ENCODE measurements around the gene VPS11. TPM values are rescaled to one million over a fixed set of nuclear protein-coding genes. Genes with fewer than 3 reads are reported as not detected.

The VPS11 gene
- total RNA-seq, 2 donors from 2014 or later = 41.1 to 49.1 TPM

DNA sequence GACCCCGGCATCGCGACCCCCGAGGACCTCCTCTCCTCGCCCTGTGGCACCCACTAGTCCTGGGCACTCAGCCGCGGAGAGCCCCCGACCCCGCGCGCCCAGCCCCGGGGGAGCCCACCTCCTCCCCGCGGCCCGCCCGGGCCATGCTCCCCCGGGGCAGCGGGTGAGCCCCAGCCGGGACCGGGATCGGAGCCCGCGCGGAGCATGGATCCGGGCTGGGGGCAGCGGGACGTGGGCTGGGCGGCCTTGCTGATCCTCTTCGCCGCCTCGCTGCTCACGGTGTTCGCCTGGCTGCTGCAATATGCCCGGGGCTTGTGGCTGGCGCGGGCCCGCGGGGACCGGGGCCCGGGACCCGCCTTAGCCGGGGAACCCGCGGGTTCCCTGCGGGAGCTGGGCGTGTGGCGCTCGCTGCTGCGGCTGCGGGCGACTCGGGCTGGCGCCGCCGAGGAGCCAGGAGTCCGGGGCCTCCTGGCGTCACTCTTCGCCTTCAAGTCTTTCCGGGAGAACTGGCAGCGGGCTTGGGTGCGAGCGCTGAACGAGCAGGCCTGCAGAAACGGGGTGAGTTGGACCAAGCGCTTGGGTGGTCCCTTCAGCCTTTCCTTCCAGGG, 40.0 kb downstream of the VPS11 start:
- no peak for DNase-seq (ENCODE audit: low spot score)
- peaks cover 0 to 12% of the 10 kb centered on the region in 2 donors for H3K36me3 ChIP-seq
- intact Hi-C loops (cut with DNase I) = no loop called here
- no peaks in the 10 kb centered on the region for H3K9me3 ChIP-seq
- 0% methylated on average over 29 of the region's 65 CpGs for WGBS
- TF ChIP-seq, protein P1, sequence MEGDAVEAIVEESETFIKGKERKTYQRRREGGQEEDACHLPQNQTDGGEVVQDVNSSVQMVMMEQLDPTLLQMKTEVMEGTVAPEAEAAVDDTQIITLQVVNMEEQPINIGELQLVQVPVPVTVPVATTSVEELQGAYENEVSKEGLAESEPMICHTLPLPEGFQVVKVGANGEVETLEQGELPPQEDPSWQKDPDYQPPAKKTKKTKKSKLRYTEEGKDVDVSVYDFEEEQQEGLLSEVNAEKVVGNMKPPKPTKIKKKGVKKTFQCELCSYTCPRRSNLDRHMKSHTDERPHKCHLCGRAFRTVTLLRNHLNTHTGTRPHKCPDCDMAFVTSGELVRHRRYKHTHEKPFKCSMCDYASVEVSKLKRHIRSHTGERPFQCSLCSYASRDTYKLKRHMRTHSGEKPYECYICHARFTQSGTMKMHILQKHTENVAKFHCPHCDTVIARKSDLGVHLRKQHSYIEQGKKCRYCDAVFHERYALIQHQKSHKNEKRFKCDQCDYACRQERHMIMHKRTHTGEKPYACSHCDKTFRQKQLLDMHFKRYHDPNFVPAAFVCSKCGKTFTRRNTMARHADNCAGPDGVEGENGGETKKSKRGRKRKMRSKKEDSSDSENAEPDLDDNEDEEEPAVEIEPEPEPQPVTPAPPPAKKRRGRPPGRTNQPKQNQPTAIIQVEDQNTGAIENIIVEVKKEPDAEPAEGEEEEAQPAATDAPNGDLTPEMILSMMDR (IDR thresholded peaks at IDR 0.05) = no peak
- TF ChIP-seq POLR2A (IDR thresholded peaks at IDR 0.05) = no peak
- no peak for TF ChIP-seq POLR2AphosphoS5 (IDR thresholded peaks at IDR 0.05)
- peak overlapping the region; percentile 56 to 65 for H3K27ac ChIP-seq
- H3K4me3 ChIP-seq = peak overlapping the region; percentile 88 to 93
- H3K27me3 ChIP-seq (replicated peaks; ENCODE audit: insufficient read depth) = no peaks in the 10 kb centered on the region
- no peaks in the 10 kb centered on the region for H3K4me1 ChIP-seq (replicated peaks)

DNA sequence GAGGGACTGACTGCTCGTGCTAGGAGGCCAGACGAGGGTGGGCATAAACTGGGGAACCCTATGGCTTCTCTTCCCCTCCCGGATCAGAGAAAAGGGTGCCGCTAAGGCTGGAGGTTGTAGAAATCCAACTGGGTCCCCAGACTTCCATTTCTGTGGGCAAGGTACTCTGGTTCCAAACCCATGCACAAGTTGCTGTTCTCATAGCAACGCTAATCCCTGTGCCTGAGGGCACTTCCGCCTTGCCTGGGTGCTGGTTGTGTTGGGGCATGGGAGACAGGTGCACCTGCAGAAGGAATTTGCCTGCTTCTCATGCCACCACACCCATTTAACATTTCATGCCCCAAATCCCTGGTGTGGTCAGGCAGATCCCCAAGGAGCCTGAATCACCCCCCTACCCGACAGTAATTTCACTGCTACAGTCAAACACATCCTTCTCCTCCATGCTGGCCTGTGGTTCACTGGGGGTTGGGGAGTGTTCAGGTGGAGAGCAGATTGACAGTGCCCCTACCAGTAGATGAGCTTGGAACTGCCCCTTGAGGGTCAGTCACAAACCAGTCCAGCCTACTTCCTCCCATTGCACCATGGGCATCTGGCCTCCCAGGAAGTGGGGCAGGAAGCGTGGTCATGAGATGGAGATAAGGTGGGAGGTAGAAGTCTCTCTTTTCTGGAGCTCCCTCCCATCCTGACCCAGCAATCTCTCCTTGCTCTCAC, 40.7 kb downstream of the VPS11 start:
- H3K27me3 ChIP-seq (replicated peaks; ENCODE audit: insufficient read depth) = no peaks in the 10 kb centered on the region
- H3K4me3 ChIP-seq = peak overlapping the region; percentile 88 to 93
- no peaks in the 10 kb centered on the region for H3K9me3 ChIP-seq
- TF ChIP-seq, protein P1 (IDR thresholded peaks at IDR 0.05) = peak in 1 of 4 experiments; percentile 2
- TF ChIP-seq POLR2A (IDR thresholded peaks at IDR 0.05) (no peak), POLR2AphosphoS5 (IDR thresholded peaks at IDR 0.05) (peak; percentile 13)
- peaks cover 0 to 12% of the 10 kb centered on the region in 2 donors for H3K36me3 ChIP-seq
- no peaks in the 10 kb centered on the region for H3K4me1 ChIP-seq (replicated peaks)
- peak; percentile 43 for DNase-seq (ENCODE audit: low spot score)
- WGBS = 20% methylated on average over 8 of the region's 8 CpGs
- H3K27ac ChIP-seq = peak overlapping the region; percentile 56 to 65
- intact Hi-C loops (cut with DNase I) = no loop called here

DNA sequence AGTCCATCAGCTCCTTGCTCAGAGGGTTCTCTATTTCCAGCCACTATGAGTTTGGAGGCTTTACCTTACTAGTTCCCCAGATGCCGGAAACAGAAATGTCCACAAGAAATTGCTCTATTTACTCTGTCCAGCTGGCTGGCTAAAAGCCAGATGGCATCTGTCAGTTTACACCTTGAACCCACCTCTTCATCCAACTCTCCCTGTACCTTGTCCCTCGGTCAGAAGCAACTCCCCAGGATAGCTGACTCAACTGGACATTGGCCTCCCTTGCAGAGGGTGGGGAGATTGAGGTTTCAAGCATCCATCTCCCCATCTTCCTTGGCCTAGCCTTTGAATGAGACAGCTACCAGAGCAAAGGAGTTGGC, 41.2 kb downstream of the VPS11 start:
- no peaks in the 10 kb centered on the region for H3K4me1 ChIP-seq (replicated peaks)
- DNase-seq (ENCODE audit: low spot score) = no peak
- intact Hi-C loops (cut with DNase I) = no loop called here
- TF ChIP-seq POLR2A (IDR thresholded peaks at IDR 0.05) (no peak), POLR2AphosphoS5 (IDR thresholded peaks at IDR 0.05) (no peak)
- TF ChIP-seq, protein P1 (IDR thresholded peaks at IDR 0.05) = no peak
- WGBS = 83% methylated on average over 2 of the region's 2 CpGs
- no peaks in the 10 kb centered on the region for H3K27me3 ChIP-seq (replicated peaks; ENCODE audit: insufficient read depth)
- peaks cover 0 to 12% of the 10 kb centered on the region in 2 donors for H3K36me3 ChIP-seq
- no peaks in the 10 kb centered on the region for H3K9me3 ChIP-seq
- H3K27ac ChIP-seq = no peak overlapping the region
- H3K4me3 ChIP-seq = no peak overlapping the region

DNA sequence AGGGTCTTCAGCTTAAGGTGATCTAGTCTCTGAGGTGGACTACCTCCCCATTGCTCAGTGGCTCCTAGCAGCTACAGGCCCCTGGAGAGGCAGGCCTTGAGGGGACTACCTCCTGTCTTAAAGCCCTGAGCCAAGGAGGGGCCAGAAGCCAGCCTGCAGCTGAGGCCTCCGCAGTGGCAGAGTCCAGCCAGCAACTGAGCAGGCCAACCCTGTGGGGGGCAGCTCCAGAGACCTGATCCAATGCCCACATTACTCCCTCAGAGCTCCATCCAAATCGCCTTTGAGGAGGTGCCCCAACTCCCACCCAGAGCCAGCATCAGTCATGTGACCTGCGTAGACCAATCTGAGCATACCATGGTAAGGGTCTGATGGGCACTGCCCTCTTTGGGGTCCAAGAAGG, 42.2 kb downstream of the VPS11 start:
- H3K27me3 ChIP-seq (replicated peaks; ENCODE audit: insufficient read depth) = no peaks in the 10 kb centered on the region
- no peak overlapping the region for H3K27ac ChIP-seq
- H3K36me3 ChIP-seq = peaks cover 0 to 12% of the 10 kb centered on the region in 2 donors
- no peak for DNase-seq (ENCODE audit: low spot score)
- H3K4me3 ChIP-seq = no peak overlapping the region
- 76% methylated on average over 3 of the region's 3 CpGs for WGBS
- intact Hi-C loops (cut with DNase I) = no loop called here
- no peaks in the 10 kb centered on the region for H3K4me1 ChIP-seq (replicated peaks)
- TF ChIP-seq, protein P1 (IDR thresholded peaks at IDR 0.05) = no peak
- TF ChIP-seq POLR2AphosphoS5 (IDR thresholded peaks at IDR 0.05) (no peak), POLR2A (IDR thresholded peaks at IDR 0.05) (no peak)
- no peaks in the 10 kb centered on the region for H3K9me3 ChIP-seq

DNA sequence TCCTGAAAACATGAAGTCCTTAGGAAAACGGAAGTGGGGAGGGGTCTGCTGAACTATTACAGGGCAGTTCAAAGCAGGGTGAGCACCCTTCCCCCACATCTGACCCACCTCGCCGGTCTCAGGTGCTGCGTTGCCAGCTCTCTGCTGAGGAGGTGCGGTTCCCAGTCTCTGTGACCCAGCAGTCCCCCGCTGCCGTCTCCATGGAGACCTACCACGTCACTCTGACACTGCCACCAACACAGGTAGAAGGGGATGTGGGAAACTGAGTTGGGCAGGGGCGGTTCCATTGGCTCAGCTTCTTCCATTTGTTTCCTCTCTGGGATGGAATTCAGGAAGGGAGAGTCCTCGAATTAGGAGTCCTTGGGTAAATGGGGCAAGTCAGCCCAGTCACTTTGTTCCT, 42.8 kb downstream of the VPS11 start:
- intact Hi-C loops (cut with DNase I) = no loop called here
- peaks cover 0 to 12% of the 10 kb centered on the region in 2 donors for H3K36me3 ChIP-seq
- no peaks in the 10 kb centered on the region for H3K27me3 ChIP-seq (replicated peaks; ENCODE audit: insufficient read depth)
- no peak overlapping the region for H3K27ac ChIP-seq
- 79% methylated on average over 10 of the region's 10 CpGs for WGBS
- H3K4me1 ChIP-seq (replicated peaks) = no peaks in the 10 kb centered on the region
- H3K4me3 ChIP-seq = no peak overlapping the region
- no peaks in the 10 kb centered on the region for H3K9me3 ChIP-seq
- TF ChIP-seq, protein P1 (IDR thresholded peaks at IDR 0.05) = no peak
- TF ChIP-seq POLR2AphosphoS5 (IDR thresholded peaks at IDR 0.05) (no peak), POLR2A (IDR thresholded peaks at IDR 0.05) (no peak)
- no peak for DNase-seq (ENCODE audit: low spot score)
